ENCODE measurements around the gene SGMS1.

The SGMS1 gene

GRCh38 chr10:50438049-50438936 is 185.5 kb downstream of the SGMS1 start:
- no peak overlapping the region for H3K4me2 ChIP-seq (ENCODE audit: low read depth, low read length, poor library complexity, severe bottlenecking)
- H3K9me3 ChIP-seq (ENCODE audit: insufficient read depth, low read length), result no peaks in the 10 kb centered on the region

GRCh38 chr10:50437248-50437647 is 186.5 kb downstream of the SGMS1 start:
- Histone ChIP-seq H3K27ac (ENCODE audit: low read depth, low read length) (no peak overlapping the region), H3K9ac (ENCODE audit: low read length) (no peak overlapping the region), H3K9me2 (replicated peaks; ENCODE audit: insufficient read depth, low read length) (no peaks in the 10 kb centered on the region), H3K36me3 (ENCODE audit: low read length) (no peaks in the 10 kb centered on the region), H2AFZ (ENCODE audit: low read depth, low read length, severe bottlenecking) (no peak overlapping the region), H3F3A (ENCODE audit: insufficient read depth) (no peaks in the 10 kb centered on the region), H3K9me3 (ENCODE audit: insufficient read depth, low read length) (no peaks in the 10 kb centered on the region), H4K20me1 (ENCODE audit: low read depth, low read length) (no peaks in the 10 kb centered on the region), H3K27me3 (ENCODE audit: low read length) (no peaks in the 10 kb centered on the region), H3K4me3 (ENCODE audit: insufficient read depth, low read length, poor library complexity, severe bottlenecking) (no peak overlapping the region), H3K79me2 (ENCODE audit: insufficient read depth, low read length) (no peaks in the 10 kb centered on the region), H3K4me2 (ENCODE audit: low read depth, low read length, poor library complexity, severe bottlenecking) (no peak overlapping the region)
- TF ChIP-seq EZH2phosphoT487 (conservative IDR thresholded peaks at IDR 0.05; ENCODE audit: low read length), result no peak
- no peak for TF ChIP-seq CTCF (IDR thresholded peaks at IDR 0.05; ENCODE audit: insufficient read depth, low read length, poor library complexity, severe bottlenecking)

More at GRCh38 chr10:50438049-50438936, 185.5 kb downstream of the SGMS1 start:
- Histone ChIP-seq H3K27me3 (ENCODE audit: low read length) (no peaks in the 10 kb centered on the region), H4K20me1 (ENCODE audit: low read depth, low read length) (no peaks in the 10 kb centered on the region), H3F3A (ENCODE audit: insufficient read depth) (no peaks in the 10 kb centered on the region), H3K4me3 (ENCODE audit: insufficient read depth, low read length, poor library complexity, severe bottlenecking) (no peak overlapping the region), H3K9me2 (replicated peaks; ENCODE audit: insufficient read depth, low read length) (no peaks in the 10 kb centered on the region), H3K36me3 (ENCODE audit: low read length) (no peaks in the 10 kb centered on the region), H2AFZ (ENCODE audit: low read depth, low read length, severe bottlenecking) (no peak overlapping the region), H3K9ac (ENCODE audit: low read length) (no peak overlapping the region), H3K79me2 (ENCODE audit: insufficient read depth, low read length) (no peaks in the 10 kb centered on the region), H3K27ac (ENCODE audit: low read depth, low read length) (no peak overlapping the region)
- TF ChIP-seq CTCF (IDR thresholded peaks at IDR 0.05; ENCODE audit: insufficient read depth, low read length, poor library complexity, severe bottlenecking) (no peak), EZH2phosphoT487 (conservative IDR thresholded peaks at IDR 0.05; ENCODE audit: low read length) (no peak)

GRCh38 chr10:50436805-50437204 is 187.0 kb downstream of the SGMS1 start:
- H3K9me2 ChIP-seq (replicated peaks; ENCODE audit: insufficient read depth, low read length), result no peaks in the 10 kb centered on the region
- H3K36me3 ChIP-seq (ENCODE audit: low read length), result no peaks in the 10 kb centered on the region
- no peaks in the 10 kb centered on the region for H3K79me2 ChIP-seq (ENCODE audit: insufficient read depth, low read length)
- no peak overlapping the region for H3K4me3 ChIP-seq (ENCODE audit: insufficient read depth, low read length, poor library complexity, severe bottlenecking)
- H2AFZ ChIP-seq (ENCODE audit: low read depth, low read length, severe bottlenecking), result no peak overlapping the region
- no peak overlapping the region for H3K4me2 ChIP-seq (ENCODE audit: low read depth, low read length, poor library complexity, severe bottlenecking)
- no peak overlapping the region for H3K9ac ChIP-seq (ENCODE audit: low read length)
- no peaks in the 10 kb centered on the region for H3K27me3 ChIP-seq (ENCODE audit: low read length)
- TF ChIP-seq CTCF (IDR thresholded peaks at IDR 0.05; ENCODE audit: insufficient read depth, low read length, poor library complexity, severe bottlenecking), result no peak
- TF ChIP-seq EZH2phosphoT487 (conservative IDR thresholded peaks at IDR 0.05; ENCODE audit: low read length), result no peak
- H4K20me1 ChIP-seq (ENCODE audit: low read depth, low read length), result no peaks in the 10 kb centered on the region
- H3K9me3 ChIP-seq (ENCODE audit: insufficient read depth, low read length), result no peaks in the 10 kb centered on the region
- H3F3A ChIP-seq (ENCODE audit: insufficient read depth), result no peaks in the 10 kb centered on the region
- H3K27ac ChIP-seq (ENCODE audit: low read depth, low read length), result no peak overlapping the region
